Hematopoietic multipotent progenitor cell treated with erythropoietin and hydrocortisone succinate and interleukin-3 and kit ligand, for 17 days (in vitro differentiated cells): Measurements from ENCODE around the gene SNAPC1.

ENCODE experiments used
- DNase-seq: peaks from one replicate; pipeline ENCODE4 v3.0.0-alpha.2; 2015; ENCODE audit warnings: low spot score

The SNAPC1 gene

GRCh38 chr14:61811882-61812346 lies 49.7 kb downstream of the SNAPC1 start:
- DNase-seq: no peak

GRCh38 chr14:61812347-61813095 lies 50.3 kb downstream of the SNAPC1 start, which contains the start of gene SYT16:
Gene SYT16, plus strand, starts transcription at chr14:61812703.
- no peak for DNase-seq

GRCh38 chr14:61813096-61813606 lies 50.9 kb downstream of the SNAPC1 start:
- DNase-seq: no peak

- DNase-seq: no peak
Observed at GRCh38 chr14:61822458-61822857, 60.2 kb downstream of the SNAPC1 start.

- DNase-seq: no peak
Observed at GRCh38 chr14:61832783-61833182, 70.6 kb downstream of the SNAPC1 start.

GRCh38 chr14:61836184-61836583 lies 74.0 kb downstream of the SNAPC1 start:
- no peak for DNase-seq

- DNase-seq: no peak
Observed at GRCh38 chr14:61836807-61837206, 74.6 kb downstream of the SNAPC1 start.

- peak; percentile 79 for DNase-seq
Observed at GRCh38 chr14:61837336-61838229, 75.4 kb downstream of the SNAPC1 start.

GRCh38 chr14:61838661-61839245 lies 76.5 kb downstream of the SNAPC1 start:
- no peak for DNase-seq

GRCh38 chr14:61839507-61839906 lies 77.3 kb downstream of the SNAPC1 start:
- no peak for DNase-seq

GRCh38 chr14:61841145-61841544 lies 78.9 kb downstream of the SNAPC1 start:
- DNase-seq: no peak
